Astrocyte of the cerebellum (primary cell): ENCODE results near the gene EBLN1.

Experiments
- DNase-seq: peaks from one replicate; pipeline ENCODE4 v3.0.0-alpha.2; 2011; ENCODE audit warnings: low read depth
- H3K4me3 ChIP-seq: 2 replicates; pipeline ENCODE4 v1.5.1; 2011; ENCODE audit warnings: mild to moderate bottlenecking, low read depth, low read length, moderate library complexity
- in situ Hi-C: cut with HindIII; loops from 2 replicates; pipeline ENCODE4 v1.10.0; 2017; ENCODE audit warnings: low sequenced_read_pairs
- TF ChIP-seq, protein P1 (sequence below): IDR thresholded peaks from 2 replicates; pipeline ENCODE4 v1.5.1; 2012; ENCODE audit warnings: low read length, low read depth, moderate library complexity, mild to moderate bottlenecking; ENCODE audit errors: missing control alignments

Gene EBLN1

GRCh38 chr10:22252801-22253579, 35.2 kb upstream of the EBLN1 start:
- TF ChIP-seq, protein P1, sequence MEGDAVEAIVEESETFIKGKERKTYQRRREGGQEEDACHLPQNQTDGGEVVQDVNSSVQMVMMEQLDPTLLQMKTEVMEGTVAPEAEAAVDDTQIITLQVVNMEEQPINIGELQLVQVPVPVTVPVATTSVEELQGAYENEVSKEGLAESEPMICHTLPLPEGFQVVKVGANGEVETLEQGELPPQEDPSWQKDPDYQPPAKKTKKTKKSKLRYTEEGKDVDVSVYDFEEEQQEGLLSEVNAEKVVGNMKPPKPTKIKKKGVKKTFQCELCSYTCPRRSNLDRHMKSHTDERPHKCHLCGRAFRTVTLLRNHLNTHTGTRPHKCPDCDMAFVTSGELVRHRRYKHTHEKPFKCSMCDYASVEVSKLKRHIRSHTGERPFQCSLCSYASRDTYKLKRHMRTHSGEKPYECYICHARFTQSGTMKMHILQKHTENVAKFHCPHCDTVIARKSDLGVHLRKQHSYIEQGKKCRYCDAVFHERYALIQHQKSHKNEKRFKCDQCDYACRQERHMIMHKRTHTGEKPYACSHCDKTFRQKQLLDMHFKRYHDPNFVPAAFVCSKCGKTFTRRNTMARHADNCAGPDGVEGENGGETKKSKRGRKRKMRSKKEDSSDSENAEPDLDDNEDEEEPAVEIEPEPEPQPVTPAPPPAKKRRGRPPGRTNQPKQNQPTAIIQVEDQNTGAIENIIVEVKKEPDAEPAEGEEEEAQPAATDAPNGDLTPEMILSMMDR = no peak
- in situ Hi-C loops = no loop called here
- DNase-seq = no peak
- H3K4me3 ChIP-seq = peak overlapping the region; percentile 57

DNA sequence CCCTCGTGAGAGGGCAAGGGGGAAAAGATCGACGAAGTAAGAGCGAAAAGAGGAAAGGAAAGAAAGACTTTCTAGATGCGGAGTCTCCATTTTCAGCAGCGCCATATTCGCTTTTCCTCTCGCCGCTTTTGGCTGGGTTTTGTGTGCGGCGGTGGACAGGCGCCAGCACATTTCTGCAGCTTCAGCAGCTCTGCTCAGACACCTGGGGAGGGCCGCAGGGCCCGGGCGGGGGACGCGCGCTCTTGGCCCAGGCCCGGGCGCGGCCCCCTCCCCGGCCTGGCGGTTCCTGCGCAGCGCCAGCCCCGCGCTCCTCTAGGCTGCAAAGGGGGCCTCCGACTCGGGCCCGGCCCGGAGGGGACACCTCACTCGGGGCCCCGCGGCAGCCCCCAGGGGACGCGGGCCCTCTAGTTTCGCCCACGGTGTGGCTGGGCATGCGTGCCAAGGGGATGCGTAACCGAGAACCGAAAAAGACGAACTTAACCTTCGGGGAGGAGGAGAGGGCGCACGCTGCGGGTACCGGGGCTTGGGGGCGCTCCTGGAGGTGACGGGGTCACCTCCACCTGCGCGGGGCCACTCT, 34.5 kb upstream of the EBLN1 start:
- TF ChIP-seq, protein P1 = no peak
- H3K4me3 ChIP-seq = peak overlapping the region; percentile 57
- DNase-seq = no peak
- in situ Hi-C loops = no loop called here

DNA sequence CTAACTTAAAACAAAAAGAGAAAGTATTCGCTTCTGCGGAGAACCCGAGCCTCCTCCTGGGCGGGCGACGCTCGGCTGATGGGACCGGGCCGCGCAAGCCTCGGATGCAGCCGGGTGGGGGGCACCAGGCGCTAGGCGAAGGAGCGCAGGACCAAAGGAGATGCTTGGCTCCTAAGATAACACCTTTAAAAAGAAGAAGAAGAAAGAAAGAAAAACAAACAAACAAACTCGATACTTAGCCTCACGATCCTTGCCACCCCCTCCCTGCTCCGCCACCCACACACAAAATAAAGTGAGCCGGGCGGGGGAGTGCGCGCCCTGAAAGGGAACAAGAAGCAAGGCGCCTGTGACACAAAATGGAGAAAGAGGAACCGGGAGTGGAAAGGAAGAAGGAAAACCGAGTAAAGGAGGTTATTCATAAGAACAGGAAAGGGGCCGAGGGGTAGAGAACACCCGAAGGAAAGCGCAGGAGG, 34.0 kb upstream of the EBLN1 start:
- TF ChIP-seq, protein P1 = no peak
- H3K4me3 ChIP-seq = peak overlapping the region; percentile 57
- in situ Hi-C loops = no loop called here
- DNase-seq = no peak

- in situ Hi-C loops = no loop called here
- no peak for DNase-seq
- peak overlapping the region; percentile 57 for H3K4me3 ChIP-seq
- TF ChIP-seq, protein P1 = no peak
Observed at GRCh38 chr10:22250897-22251660, 33.3 kb upstream of the EBLN1 start.

GRCh38 chr10:22247636-22248035, 29.8 kb upstream of the EBLN1 start:
- no peak for DNase-seq
- H3K4me3 ChIP-seq = no peak overlapping the region
- TF ChIP-seq, protein P1 = no peak
- in situ Hi-C loops = no loop called here

DNA sequence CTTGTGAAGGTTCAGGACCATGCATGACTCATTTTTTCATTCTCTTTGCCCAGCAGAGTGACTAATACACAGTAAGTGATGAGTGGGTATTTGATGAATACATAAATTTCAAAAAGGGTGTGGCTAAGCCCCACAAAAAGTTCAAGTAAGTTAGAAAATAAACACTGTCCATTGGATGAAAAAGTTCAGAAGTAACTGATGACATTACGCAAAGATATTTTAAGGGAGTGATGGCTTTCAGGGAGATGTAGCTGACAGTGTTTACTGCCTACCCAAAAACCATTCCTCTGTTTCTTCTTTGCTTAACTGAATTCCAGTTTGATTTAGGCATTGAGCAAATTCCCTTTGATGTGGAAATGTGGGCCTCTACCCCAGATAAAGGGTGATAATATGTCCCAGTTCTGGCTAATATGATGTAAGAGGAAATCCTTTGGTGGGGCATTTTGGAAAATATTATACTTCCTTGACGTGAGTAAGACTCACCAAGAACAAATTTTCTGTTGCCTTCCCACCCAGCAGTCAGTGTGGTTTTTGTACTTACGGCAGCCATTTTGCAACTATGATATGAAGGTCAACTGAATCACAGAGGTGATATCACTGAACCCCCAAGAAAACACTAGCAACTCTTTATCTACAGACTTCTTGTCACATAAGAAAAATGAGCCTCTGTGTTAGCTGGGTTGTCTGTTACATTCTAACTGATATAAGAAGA, 29.0 kb upstream of the EBLN1 start:
- H3K4me3 ChIP-seq = no peak overlapping the region

More for the DNA sequence above, 29.0 kb upstream of the EBLN1 start:
- DNase-seq = peak; percentile 37
- TF ChIP-seq, protein P1 = no peak
- in situ Hi-C loops = no loop called here
